ENCODE results near the gene PPP1R15A. TPM values are rescaled to one million over a fixed set of nuclear protein-coding genes. Genes with fewer than 3 reads are reported as not detected.
"Not testable (repeated sequence)": the region's sequence is repeated elsewhere in the genome, so short reads cannot be mapped to it uniquely, and the experiment has no call there.

PPP1R15A gene
- total RNA-seq, 1 donor from 2014 or later, result 10.6 TPM

DNA sequence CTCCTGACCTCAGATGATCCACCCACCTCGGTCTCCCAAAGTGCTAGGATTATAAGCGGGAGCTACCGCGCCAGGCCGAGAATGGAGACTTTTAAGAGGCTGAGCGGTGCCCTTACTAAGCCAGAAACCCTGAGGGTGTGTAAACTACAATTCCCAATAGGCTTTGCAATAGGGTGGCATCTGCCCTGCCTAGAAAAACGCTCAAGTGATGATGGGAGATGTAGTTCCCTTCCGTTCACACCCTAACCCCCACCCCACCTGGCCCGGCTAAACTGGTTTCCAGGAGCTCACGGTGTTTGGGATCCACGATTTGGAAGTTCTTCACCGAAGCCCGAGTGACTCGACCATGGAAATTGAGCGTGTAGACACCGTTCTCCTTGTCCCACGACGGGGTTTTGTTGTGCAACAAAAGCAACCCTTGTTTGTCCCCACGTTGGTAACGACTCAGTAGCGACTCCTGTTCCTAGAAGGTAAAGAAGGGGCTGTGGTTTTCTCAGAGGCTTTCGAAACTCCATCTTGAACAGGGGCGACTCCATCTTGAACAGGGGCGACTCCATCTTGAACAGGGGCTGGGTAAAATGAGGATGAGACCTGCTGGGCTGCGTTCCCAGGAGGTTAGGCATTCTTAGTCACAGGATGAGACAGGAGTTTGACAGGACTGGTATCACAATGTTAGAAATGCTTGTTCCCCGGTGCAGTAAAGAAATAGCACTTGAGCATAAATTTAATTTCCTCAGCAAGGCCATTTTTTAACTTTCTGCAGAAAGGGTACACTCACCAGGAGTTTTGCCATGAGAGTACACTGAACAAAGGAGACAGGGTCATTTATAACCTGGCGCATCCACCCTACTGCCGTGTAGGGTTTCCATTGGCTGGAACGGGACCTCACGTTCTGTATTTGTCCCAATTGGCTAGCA, 9.8 kb downstream of the PPP1R15A start:
- Histone ChIP-seq H3K4me1 (peaks cover 9% of the 10 kb centered on the region), H4K20me1 (ENCODE audit: low read depth) (no peaks in the 10 kb centered on the region), H3F3A (ENCODE audit: low read depth) (peaks cover 12% of the 10 kb centered on the region), H3K36me3 (no peaks in the 10 kb centered on the region), H3K4me2 (no peak overlapping the region), H3K27ac (no peak overlapping the region), H3K27me3 (no peaks in the 10 kb centered on the region), H3K9ac (no peak overlapping the region), H2AFZ (replicated peaks) (peak overlapping the region; percentile 21), H3K9me3 (ENCODE audit: low read depth) (no peaks in the 10 kb centered on the region), H3K79me2 (ENCODE audit: low read depth) (no peaks in the 10 kb centered on the region), H3K4me3 (no peak overlapping the region)
- Mint-ChIP-seq H3K4me1 (peaks cover 13% of the 10 kb centered on the region), H3K27ac (no peak overlapping the region), H3K4me3 (peak overlapping the region; percentile 44), H3K36me3 (peaks cover 6% of the 10 kb centered on the region), H3K27me3 (ENCODE audit: insufficient read depth, low read depth) (peaks cover 7% of the 10 kb centered on the region), H3K9me3 (peaks cover 16% of the 10 kb centered on the region)
- TF ChIP-seq, protein P1, sequence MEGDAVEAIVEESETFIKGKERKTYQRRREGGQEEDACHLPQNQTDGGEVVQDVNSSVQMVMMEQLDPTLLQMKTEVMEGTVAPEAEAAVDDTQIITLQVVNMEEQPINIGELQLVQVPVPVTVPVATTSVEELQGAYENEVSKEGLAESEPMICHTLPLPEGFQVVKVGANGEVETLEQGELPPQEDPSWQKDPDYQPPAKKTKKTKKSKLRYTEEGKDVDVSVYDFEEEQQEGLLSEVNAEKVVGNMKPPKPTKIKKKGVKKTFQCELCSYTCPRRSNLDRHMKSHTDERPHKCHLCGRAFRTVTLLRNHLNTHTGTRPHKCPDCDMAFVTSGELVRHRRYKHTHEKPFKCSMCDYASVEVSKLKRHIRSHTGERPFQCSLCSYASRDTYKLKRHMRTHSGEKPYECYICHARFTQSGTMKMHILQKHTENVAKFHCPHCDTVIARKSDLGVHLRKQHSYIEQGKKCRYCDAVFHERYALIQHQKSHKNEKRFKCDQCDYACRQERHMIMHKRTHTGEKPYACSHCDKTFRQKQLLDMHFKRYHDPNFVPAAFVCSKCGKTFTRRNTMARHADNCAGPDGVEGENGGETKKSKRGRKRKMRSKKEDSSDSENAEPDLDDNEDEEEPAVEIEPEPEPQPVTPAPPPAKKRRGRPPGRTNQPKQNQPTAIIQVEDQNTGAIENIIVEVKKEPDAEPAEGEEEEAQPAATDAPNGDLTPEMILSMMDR (IDR thresholded peaks at IDR 0.05), result no peak
- TF ChIP-seq EZH2 (IDR thresholded peaks at IDR 0.05) (no peak), EZH2phosphoT487 (IDR thresholded peaks at IDR 0.05) (no peak)
- DNase-seq (ENCODE audit: low spot score), result peak; percentile 74

DNA sequence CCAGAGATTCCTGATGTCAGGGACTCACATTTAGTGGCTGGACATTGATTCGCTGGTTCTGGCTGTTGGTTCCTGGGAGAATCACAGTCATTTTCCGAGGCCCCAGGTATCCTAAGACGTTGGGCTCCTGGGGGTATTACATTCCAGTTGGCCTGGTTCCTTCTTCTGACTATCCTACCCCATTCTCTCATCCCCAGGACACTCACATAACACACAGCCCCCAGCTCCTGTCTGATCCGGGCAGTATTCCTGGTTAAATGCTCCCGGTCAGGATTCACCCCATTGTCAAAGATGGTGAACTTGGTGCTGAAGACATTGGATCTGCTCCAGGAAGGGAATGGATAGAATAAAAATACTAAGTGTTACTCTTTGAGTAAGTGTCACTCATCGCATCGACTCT, 11.5 kb downstream of the PPP1R15A start:
- Mint-ChIP-seq H3K27ac (no peak overlapping the region), H3K27me3 (ENCODE audit: insufficient read depth, low read depth) (peaks cover 10% of the 10 kb centered on the region), H3K4me3 (no peak overlapping the region), H3K9me3 (peaks cover 16% of the 10 kb centered on the region), H3K36me3 (peaks cover 2% of the 10 kb centered on the region), H3K4me1 (peaks cover 10% of the 10 kb centered on the region)
- Histone ChIP-seq H3K4me3 (no peak overlapping the region), H3K4me2 (no peak overlapping the region), H3K9ac (no peak overlapping the region), H3K27me3 (no peaks in the 10 kb centered on the region), H3K79me2 (ENCODE audit: low read depth) (no peaks in the 10 kb centered on the region), H3K9me3 (ENCODE audit: low read depth) (no peaks in the 10 kb centered on the region), H3K27ac (no peak overlapping the region), H2AFZ (replicated peaks) (no peak overlapping the region), H3K4me1 (peaks cover 9% of the 10 kb centered on the region), H3F3A (ENCODE audit: low read depth) (peaks cover 12% of the 10 kb centered on the region), H4K20me1 (ENCODE audit: low read depth) (no peaks in the 10 kb centered on the region), H3K36me3 (no peaks in the 10 kb centered on the region)
- TF ChIP-seq, protein P1 (IDR thresholded peaks at IDR 0.05), result no peak
- TF ChIP-seq EZH2 (IDR thresholded peaks at IDR 0.05) (no peak), EZH2phosphoT487 (IDR thresholded peaks at IDR 0.05) (no peak)
- no peak for DNase-seq (ENCODE audit: low spot score)

DNA sequence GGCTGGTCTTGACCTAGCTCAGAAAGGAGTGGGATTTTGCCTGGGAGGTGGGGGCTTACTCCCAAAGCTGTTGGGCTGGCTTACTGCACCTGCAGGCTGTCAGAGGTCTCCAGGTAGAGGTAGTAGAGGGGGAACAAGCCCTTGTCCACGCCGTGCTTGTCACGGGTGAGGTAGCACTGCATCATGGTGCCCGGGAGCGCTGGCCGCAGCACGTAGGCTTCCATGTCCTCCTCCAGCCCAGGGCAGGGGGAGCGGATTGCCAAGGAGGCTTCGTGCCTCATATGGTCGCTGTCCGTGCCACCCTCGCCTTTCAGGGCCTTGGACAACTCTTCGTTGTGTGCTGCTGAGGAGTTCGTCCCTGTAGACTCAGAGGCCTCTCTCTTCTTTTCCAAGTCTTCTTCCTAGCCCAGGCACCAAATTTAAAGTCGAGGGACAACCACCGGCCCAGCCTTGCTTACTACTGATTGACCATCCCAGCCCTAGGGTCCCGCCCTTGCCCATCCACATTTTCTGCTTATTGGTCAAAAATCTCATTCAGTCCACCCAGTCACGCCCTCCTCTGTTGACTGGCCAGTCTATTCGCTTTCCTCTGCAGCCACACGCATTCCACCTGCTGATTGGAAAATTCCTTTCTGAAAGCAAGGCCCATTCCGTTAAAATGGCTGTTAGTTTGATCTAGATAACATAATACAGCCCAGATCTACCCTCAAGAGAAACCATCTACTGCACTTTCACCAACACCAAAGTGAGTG, 15.8 kb downstream of the PPP1R15A start:
- no peaks in the 10 kb centered on the region for H3K27me3 ChIP-seq
- no peak for DNase-seq (ENCODE audit: low spot score)
- TF ChIP-seq EZH2 (IDR thresholded peaks at IDR 0.05) (no peak), EZH2phosphoT487 (IDR thresholded peaks at IDR 0.05) (no peak)
- TF ChIP-seq, protein P1 (IDR thresholded peaks at IDR 0.05), result no peak
- H3K4me2 ChIP-seq, result no peak overlapping the region
- peaks cover 12% of the 10 kb centered on the region for H3K27me3 Mint-ChIP-seq (ENCODE audit: insufficient read depth, low read depth)
- H3K36me3 Mint-ChIP-seq, result no peaks in the 10 kb centered on the region
- no peak overlapping the region for H3K27ac ChIP-seq
- no peaks in the 10 kb centered on the region for H4K20me1 ChIP-seq (ENCODE audit: low read depth)
- H3K4me3 ChIP-seq, result no peak overlapping the region
- H3K9me3 ChIP-seq (ENCODE audit: low read depth), result no peaks in the 10 kb centered on the region
- H3K4me3 Mint-ChIP-seq, result no peak overlapping the region
- H3K36me3 ChIP-seq, result no peaks in the 10 kb centered on the region
- H3K79me2 ChIP-seq (ENCODE audit: low read depth), result no peaks in the 10 kb centered on the region
- peaks cover 13% of the 10 kb centered on the region for H3K9me3 Mint-ChIP-seq
- H3K4me1 Mint-ChIP-seq, result peaks cover 7% of the 10 kb centered on the region
- H2AFZ ChIP-seq (replicated peaks), result no peak overlapping the region
- peak overlapping the region; percentile 68 for H3K27ac Mint-ChIP-seq
- no peaks in the 10 kb centered on the region for H3F3A ChIP-seq (ENCODE audit: low read depth)
- H3K4me1 ChIP-seq, result no peaks in the 10 kb centered on the region
- H3K9ac ChIP-seq, result no peak overlapping the region

DNA sequence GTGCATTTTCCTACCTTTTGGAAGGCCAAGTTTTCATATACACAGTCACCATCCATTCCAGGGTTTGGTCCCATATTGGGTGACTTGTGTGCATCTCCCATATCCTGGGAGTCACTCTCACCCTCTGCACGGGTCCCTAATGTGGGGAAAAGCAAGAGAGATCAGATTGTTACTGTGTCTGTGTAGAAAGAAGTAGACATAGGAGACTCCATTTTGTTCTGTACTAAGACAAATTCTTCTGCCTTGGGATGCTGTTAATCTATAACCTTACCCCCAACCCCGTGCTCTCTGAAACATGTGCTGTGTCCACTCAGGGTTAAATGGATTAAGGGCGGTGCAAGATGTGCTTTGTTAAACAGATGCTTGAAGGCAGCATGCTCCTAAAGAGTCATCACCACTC, 17.3 kb downstream of the PPP1R15A start:
- H3K27me3 Mint-ChIP-seq (ENCODE audit: insufficient read depth, low read depth), result not testable (repeated sequence)

More for the DNA sequence above, 17.3 kb downstream of the PPP1R15A start:
- H3K4me2 ChIP-seq; H3K9me3 Mint-ChIP-seq; H3K36me3 ChIP-seq; H3K9ac ChIP-seq; H3K4me3 ChIP-seq; H3K36me3 Mint-ChIP-seq; H3K27ac Mint-ChIP-seq; DNase-seq (ENCODE audit: low spot score); H3K79me2 ChIP-seq (ENCODE audit: low read depth); H3F3A ChIP-seq (ENCODE audit: low read depth); H3K27me3 ChIP-seq; H3K4me1 Mint-ChIP-seq; H4K20me1 ChIP-seq (ENCODE audit: low read depth); H2AFZ ChIP-seq (replicated peaks); H3K27ac ChIP-seq; H3K4me1 ChIP-seq; H3K9me3 ChIP-seq (ENCODE audit: low read depth): not testable (repeated sequence)
- peak overlapping the region; percentile 41 for H3K4me3 Mint-ChIP-seq
